ENCODE data around the gene C6orf47.

The C6orf47 gene

DNA sequence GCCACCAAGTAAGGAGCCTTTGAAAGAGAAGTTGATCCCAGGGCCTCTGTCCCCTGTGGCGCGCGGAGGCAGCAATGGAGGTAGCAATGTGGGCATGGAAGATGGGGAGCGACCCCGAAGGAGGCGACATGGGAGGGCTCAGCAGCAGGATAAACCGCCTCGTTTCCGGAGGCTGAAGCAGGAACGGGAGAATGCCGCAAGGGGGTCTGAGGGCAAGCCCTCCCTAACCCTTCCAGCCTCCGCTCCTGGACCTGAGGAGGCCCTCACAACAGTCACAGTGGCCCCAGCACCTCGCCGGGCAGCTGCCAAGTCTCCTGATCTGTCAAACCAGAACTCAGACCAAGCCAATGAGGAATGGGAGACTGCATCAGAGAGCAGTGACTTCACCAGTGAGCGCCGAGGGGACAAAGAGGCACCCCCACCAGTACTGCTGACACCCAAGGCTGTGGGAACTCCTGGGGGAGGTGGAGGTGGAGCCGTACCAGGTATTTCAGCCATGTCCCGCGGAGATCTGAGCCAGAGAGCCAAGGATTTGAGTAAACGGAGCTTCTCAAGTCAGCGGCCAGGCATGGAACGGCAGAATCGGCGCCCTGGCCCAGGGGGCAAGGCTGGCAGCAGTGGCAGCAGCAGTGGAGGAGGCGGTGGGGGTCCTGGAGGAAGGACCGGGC lies 28.2 kb downstream of the C6orf47 start:
- DNase-seq: no peak

DNA sequence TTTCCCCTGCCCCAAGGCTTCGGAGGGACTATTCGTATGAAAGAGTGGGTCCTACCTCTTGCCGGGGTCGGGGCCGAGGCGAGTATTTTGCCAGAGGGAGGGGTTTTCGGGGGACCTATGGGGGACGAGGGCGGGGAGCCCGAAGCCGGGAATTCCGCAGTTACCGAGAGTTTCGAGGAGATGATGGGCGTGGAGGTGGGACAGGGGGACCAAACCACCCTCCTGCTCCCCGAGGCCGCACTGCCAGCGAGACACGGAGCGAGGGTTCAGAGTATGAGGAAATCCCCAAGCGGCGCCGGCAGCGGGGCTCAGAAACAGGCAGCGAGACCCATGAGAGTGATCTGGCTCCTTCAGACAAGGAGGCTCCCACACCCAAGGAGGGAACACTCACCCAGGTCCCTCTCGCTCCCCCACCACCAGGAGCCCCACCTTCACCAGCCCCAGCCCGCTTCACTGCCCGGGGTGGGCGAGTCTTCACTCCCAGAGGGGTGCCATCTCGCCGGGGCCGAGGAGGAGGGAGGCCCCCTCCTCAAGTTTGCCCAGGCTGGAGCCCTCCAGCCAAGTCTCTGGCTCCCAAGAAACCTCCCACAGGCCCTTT lies 28.8 kb downstream of the C6orf47 start:
- no peak for DNase-seq

GRCh38 chr6:31631209-31631608 lies 29.4 kb downstream of the C6orf47 start:
- no peak for DNase-seq

DNA sequence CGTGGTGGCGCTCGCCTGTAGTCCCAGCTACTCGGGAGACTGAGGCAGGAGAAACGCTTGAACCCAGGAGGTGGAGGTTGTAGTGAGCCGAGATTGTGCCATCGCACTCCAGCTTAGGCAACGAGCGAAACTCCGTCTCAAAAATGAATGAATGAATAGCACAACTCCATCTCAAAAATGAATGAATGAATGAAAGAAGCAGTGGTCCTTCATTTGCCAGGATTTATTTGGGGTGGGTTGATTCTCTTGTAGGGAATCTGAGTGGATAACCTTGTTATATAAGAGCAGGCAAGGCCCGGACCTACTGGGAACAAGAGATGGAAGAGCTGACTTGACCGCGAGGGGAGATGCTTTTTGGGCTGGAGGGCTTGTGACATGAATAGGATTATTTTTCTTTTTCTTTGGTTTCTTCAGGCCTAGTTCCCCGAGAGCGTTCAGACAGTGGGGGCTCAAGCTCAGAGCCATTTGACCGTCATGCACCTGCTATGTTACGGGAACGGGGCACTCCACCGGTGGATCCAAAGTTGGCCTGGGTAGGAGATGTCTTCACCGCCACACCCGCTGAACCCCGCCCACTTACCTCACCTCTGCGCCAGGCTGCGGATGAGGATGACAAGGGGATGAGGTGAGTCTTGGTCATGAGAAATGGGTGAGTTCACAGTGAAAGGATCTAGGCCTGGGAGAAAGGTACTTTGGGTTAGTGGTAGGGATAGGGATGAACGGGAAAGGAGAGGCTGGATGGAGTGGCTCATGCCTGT lies 30.2 kb downstream of the C6orf47 start:
- DNase-seq: no peak

- no peak for DNase-seq
These were observed 31.6 kb downstream of the C6orf47 start for GRCh38 chr6:31629014-31629413.

DNA sequence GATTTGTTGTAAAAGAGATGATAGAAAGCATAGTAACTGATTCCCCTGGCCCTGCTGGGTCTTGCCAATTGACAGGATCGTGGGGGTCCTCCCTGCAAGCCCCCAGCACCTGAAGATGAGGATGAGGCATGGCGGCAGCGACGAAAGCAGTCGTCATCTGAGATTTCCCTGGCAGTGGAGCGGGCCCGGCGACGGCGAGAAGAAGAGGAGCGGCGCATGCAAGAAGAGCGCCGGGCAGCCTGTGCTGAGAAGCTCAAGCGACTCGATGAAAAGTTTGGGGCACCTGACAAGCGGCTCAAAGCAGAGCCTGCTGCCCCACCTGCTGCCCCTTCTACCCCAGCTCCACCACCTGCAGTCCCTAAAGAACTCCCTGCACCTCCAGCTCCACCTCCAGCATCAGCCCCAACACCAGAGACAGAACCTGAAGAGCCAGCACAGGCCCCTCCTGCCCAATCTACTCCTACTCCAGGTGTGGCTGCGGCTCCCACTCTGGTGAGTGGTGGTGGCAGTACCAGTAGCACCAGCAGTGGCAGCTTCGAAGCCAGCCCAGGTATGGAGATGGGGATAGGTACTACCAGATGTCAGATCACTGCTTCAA lies 32.8 kb downstream of the C6orf47 start:
- no peak for DNase-seq

DNA sequence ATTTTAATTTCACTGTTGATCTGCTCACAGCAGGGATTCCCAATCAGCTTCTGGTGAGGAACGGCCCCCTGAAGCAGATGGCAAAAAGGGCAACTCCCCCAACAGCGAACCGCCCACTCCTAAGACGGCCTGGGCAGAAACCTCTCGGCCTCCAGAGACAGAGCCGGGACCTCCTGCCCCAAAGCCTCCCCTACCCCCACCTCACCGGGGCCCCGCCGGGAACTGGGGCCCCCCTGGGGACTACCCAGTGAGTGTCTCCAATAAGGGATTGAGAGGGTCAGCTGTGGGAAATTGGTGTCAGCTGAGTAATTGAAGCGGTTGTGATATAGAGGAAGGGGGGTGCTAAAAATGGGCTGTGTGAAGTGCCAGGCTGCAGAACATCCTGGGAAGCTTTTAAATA lies 33.6 kb downstream of the C6orf47 start:
- DNase-seq: no peak

GRCh38 chr6:31624070-31624469 lies 36.5 kb downstream of the C6orf47 start:
- DNase-seq: no peak

- no peak for DNase-seq
These were observed 37.9 kb downstream of the C6orf47 start for GRCh38 chr6:31622684-31623091.

- DNase-seq: peak; percentile 38
These were observed 38.6 kb downstream of the C6orf47 start for GRCh38 chr6:31621991-31622390.

DNA sequence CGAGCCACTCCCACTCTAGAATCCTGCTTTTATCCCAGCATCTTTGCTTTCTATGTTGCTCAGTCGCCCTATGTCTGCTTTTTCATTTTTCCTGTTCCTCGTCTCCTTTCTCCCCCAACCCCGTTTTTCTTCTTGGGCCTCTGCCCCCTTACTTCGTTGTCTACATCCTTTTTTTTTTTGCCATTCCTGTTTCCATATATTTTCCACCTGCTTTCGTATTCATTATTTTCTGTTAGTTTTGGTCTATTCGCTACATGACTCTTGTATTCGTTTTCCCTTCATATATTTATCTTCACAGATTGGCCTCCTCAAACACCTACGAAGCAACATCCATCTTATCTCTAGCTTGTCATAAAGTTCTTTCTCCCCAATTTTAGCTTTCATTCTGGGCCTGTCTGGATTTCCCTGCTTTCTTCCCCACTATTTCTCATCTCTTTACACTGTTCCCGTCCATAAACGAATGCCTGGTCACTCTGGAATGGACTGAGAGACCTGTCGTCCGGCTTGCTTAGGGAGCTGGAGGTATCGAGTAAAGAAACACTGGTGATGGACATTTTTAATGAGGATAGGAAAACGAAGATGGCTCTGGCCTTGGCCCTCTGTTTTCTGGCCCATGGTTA lies 39.1 kb downstream of the C6orf47 start:
- no peak for DNase-seq

- DNase-seq: no peak
These were observed 39.8 kb downstream of the C6orf47 start, which contains the start of gene PRRC2A for GRCh38 chr6:31620586-31621319. Gene PRRC2A (plus strand): TSS chr6:31620715. CDS start chr6:31622790, 2,075 bp downstream.

DNA sequence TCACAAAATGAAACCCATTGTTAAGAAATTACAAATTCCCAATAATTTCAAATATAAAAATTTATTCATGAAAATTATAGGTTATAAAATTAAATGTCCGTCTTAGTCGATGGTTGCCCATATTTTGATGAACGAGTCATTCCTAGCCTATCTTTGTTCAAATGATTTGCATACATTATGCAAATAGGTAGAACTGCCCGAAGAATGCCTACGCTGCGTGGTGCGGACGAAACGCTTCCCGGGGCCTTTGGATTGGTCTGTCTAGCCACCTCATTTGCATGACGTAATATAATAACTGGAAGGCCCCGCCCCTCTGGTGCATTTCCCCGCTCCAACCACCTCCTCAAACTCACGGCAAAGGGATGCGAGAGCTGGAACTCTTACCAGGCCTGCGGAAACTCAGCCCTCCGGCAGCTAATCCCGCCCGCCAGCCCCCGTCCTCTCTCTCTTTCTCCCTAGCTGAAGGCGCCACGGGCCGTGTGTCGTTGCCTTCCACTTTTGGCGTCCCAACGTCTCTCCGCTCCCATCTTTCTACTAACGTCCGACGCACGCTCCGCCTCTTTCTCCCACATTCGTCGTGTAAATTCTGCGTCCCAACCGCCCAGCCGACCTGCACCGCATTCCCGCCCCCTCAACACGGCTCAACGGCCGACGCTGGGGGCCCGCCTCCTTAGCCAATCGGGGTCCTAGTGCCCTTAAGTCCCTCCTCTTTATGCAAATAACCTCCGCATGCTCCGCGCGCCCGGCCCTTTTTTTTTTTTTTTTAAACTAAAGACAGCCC lies 40.6 kb downstream of the C6orf47 start:
- peak; percentile 100 for DNase-seq

- DNase-seq: no peak
These were observed 43.6 kb downstream of the C6orf47 start for GRCh38 chr6:31617010-31617409.

GRCh38 chr6:31615748-31616147 lies 44.8 kb downstream of the C6orf47 start:
- DNase-seq: no peak

DNA sequence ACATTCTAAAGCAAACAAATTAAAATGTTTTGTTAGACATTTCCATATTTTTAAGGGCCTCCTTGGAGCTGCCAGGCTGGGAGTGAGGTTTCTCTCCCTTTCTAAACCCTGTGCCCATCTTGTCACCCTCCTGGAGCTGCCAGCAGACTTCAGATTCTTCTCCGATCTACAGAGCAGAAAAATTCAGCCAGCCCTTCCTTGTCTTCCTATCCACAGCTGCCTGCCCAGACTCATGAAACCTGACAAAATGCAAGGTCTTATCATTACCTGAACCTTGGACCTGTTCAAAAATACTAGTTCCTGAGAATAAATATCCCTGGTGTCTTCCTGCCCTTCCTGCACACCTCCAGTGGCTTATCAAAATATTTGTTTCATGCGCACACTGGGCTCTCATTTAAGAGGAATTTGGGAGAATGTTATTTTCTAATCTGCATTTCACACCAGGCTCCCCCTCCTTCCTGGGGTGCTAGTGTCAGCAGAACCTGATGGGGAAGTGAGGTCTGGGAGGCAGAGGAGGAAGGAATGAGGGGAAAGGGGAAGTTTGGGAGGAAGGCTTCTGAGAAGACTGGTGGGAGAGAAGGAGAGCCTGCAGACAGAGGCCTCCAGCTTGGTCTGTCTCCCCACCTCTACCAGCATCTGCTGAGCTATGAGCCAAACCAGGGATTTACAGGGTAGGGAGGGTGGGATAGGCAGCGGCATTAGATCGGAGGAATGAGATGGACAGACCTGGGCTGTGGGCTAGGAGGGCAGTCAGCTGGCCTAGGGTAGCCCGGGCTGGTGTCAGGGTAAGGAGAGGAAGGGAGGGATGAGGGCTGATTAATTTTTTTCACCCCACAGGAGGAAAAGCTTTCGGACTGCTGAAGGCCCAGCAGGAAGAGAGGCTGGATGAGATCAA lies 45.6 kb downstream of the C6orf47 start, which contains the start of gene AIF1:
Gene AIF1, plus strand, starts transcription at position 551 of the 895 bp plus-strand sequence. Its CDS starts 96 bp downstream, at position 647.
- DNase-seq: no peak

DNA sequence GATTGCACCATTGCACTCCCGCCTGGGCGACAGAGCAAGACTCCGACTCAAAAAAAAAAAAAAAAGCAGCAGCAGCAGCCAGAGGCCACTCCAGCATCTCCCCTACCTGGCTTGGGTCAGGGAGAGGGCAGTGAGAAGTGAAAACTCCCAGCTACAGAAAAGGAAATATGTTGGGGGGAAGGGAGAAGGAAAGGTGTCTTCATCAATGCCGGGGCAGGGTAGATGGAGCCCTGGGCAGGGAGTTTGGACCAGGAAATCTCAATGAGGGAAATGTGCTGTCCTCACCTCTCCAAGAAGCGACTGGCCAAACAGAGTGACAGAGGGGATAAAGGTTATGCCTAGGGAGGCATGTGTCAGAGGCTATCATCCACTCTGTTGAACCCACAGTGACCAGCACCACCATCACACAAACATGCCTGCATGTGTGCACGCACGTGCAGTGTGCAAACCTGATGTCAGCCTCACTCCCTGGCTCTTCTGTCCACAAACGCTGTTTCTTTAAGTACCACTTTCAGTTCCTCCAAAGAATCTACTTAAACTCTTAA lies 46.4 kb downstream of the C6orf47 start:
- no peak for DNase-seq

DNA sequence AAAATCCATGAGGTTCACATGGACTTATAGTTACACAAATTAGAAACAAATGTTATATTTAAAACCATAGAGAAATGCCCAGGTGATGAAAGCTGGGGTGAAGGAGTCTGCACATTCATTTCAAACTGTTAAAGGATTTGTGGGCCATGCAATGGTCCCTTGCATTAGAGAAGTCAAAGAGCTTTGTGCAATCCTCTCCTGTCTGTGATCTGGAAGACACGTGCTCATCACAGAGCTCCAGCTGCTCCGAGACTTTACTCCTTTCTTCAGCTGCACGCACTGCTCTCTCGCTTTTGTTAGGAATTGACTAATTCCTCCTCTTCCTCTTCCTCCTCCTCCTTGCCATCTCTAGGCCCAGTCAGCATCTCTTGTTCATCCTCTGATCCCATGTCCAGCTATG lies 49.6 kb downstream of the C6orf47 start:
- no peak for DNase-seq

GRCh38 chr6:31609519-31610406 lies 50.8 kb downstream of the C6orf47 start:
- no peak for DNase-seq

Measured in fibroblast of skin of right biceps (primary cell).